GM18870 (cell line): ENCODE data around the gene NFX1.
"Not testable (repeated sequence)": the region's sequence is repeated elsewhere in the genome, so short reads cannot be mapped to it uniquely, and the experiment has no call there.

ENCODE experiments used
- ATAC-seq: cut with Tn5 transposase; IDR thresholded peaks from one replicate; pipeline ENCODE4 v1.9.1; 2021; ENCODE audit warnings: moderate library complexity; ENCODE audit not compliant: unreplicated experiment

Gene NFX1

GRCh38 chr9:33385979-33386640 is 95.8 kb downstream of the NFX1 start:
- not testable (repeated sequence) for ATAC-seq

GRCh38 chr9:33386641-33386996 is 96.3 kb downstream of the NFX1 start:
- not testable (repeated sequence) for ATAC-seq

- not testable (repeated sequence) for ATAC-seq
Observed at GRCh38 chr9:33386998-33387397, 96.7 kb downstream of the NFX1 start.

GRCh38 chr9:33388110-33388994 is 98.0 kb downstream of the NFX1 start:
- no peak for ATAC-seq

- ATAC-seq: not testable (repeated sequence)
Observed at GRCh38 chr9:33391111-33391771, 100.9 kb downstream of the NFX1 start.

GRCh38 chr9:33392591-33393021 is 102.3 kb downstream of the NFX1 start:
- ATAC-seq: not testable (repeated sequence)

- no peak for ATAC-seq
Observed at GRCh38 chr9:33393581-33393980, 103.3 kb downstream of the NFX1 start.

GRCh38 chr9:33393986-33394385 is 103.7 kb downstream of the NFX1 start:
- not testable (repeated sequence) for ATAC-seq

- ATAC-seq: not testable (repeated sequence)
Observed at GRCh38 chr9:33395159-33395879, 105.0 kb downstream of the NFX1 start.

GRCh38 chr9:33397801-33398200 is 107.5 kb downstream of the NFX1 start:
- ATAC-seq: not testable (repeated sequence)

- ATAC-seq: not testable (repeated sequence)
Observed at GRCh38 chr9:33399047-33399446, 108.7 kb downstream of the NFX1 start.

GRCh38 chr9:33401809-33402208 is 111.5 kb downstream of the NFX1 start:
- not testable (repeated sequence) for ATAC-seq

- not testable (repeated sequence) for ATAC-seq
Observed at GRCh38 chr9:33402371-33402770, 112.1 kb downstream of the NFX1 start, which contains the start of gene AQP7. Gene AQP7, minus strand, starts transcription at chr9:33402568. Its CDS starts 1,306 bp downstream, at chr9:33401262.

- ATAC-seq: no peak
Observed at GRCh38 chr9:33403941-33404787, 113.8 kb downstream of the NFX1 start.

- no peak for ATAC-seq
Observed at GRCh38 chr9:33404788-33405362, 114.6 kb downstream of the NFX1 start.

- ATAC-seq: no peak
Observed at GRCh38 chr9:33407061-33407460, 116.7 kb downstream of the NFX1 start.

GRCh38 chr9:33408087-33408486 is 117.8 kb downstream of the NFX1 start:
- ATAC-seq: no peak

- ATAC-seq: no peak
Observed at GRCh38 chr9:33414268-33414667, 124.0 kb downstream of the NFX1 start.

GRCh38 chr9:33414889-33415500 is 124.7 kb downstream of the NFX1 start:
- no peak for ATAC-seq
